GM18867 (cell line): ENCODE results near the gene NCOA6.

Experiments used
- ATAC-seq: cut with Tn5 transposase; IDR thresholded peaks from one replicate; pipeline ENCODE4 v1.9.1; 2021; ENCODE audit warnings: mild to moderate bottlenecking, moderate library complexity; ENCODE audit not compliant: unreplicated experiment

The NCOA6 gene

DNA sequence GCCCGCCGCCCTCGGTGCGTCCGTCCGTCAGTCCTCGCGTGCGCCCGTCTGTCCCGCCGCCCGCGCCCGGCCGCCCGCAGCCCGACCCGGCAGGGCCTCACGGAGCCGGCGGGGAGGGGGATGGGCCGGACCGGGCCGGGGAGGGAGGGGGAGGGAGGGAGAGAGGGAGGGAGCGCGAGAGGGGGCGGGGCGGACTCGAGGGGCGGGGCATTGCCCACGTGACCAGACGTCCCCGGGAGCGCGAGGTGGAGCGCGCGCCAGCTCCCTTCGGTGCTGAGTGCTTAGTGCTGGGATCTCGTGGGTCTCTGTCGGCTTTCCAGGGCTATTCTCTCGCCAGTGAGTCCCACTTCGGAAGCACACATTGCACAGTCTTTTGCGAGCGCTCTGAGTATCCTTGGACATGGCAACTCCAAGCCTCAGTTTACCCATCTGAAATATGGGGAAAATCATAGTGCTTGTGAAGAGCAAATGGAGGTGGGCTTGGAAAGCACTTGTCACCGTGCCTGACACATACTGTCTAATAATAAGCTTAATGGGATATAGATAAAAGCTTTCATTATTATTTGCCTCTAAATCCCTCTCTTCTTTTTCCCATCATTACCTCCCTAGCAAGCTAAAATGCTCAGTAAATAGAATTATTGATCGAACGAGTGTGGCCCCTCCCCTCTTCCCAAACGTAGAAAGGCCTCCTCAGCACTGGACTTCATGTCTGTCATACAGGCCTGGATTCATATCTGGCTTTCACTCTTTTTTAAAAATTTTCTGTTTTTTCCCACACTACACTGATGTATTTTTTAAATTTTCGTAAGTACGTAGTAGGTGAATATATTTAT lies at the start of gene NCOA6:
Gene NCOA6 (minus strand): TSS at position 122 of the 833 bp plus-strand sequence. CDS start 43,296 bp downstream, outside the sequence.
- peak; percentile 50 for ATAC-seq

DNA sequence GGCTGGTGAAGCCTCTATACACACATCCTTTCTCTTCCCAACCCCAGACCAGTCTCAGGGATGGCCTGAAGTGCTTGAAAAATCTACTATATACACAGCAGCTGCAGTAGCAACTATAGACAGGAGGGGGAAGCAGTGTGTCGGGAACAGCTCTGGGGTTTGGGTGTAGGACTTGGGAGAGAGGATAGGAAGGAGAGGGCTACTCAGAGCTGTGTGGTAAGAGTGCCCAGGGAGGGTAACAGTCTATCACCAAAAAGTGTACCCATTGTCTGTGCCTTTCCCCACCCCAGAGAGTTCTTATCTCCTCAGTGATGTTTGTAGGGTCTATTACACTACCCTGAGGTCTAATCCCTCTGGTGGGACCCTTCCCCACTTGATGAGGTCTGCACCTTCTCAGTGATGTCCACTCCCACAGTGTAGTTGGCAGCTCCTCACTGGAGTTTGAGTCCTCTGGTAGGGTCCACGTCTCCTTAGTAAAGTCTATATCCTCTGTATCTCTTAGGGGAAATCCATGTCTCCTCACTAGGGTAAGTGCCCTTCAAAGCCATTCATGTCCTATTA lies 48.7 kb upstream of the NCOA6 start:
- ATAC-seq = no peak

DNA sequence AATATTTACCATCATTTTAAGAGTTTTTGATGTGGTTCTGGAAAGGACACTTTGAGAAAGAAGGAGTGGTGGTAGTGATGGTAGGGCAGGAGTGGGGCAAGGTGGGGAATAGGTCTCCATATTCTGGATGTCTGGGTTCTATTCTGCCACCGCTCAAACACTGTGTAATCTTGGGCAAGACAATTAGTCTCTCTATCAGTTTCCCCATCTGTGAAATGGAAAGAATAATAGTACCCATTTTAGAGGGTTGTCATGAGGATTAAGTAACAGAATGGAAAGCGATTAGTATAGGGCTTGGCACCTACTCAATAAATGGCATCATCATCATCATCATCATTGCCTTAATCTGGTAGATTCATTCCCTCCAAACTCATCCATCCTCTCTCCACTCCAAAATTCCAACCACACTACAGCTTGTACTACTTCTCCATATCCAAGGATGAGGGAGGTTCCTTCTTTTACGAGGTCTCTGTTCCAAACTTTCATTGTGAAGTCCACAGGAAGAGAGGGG lies 48.2 kb upstream of the NCOA6 start:
- no peak for ATAC-seq

DNA sequence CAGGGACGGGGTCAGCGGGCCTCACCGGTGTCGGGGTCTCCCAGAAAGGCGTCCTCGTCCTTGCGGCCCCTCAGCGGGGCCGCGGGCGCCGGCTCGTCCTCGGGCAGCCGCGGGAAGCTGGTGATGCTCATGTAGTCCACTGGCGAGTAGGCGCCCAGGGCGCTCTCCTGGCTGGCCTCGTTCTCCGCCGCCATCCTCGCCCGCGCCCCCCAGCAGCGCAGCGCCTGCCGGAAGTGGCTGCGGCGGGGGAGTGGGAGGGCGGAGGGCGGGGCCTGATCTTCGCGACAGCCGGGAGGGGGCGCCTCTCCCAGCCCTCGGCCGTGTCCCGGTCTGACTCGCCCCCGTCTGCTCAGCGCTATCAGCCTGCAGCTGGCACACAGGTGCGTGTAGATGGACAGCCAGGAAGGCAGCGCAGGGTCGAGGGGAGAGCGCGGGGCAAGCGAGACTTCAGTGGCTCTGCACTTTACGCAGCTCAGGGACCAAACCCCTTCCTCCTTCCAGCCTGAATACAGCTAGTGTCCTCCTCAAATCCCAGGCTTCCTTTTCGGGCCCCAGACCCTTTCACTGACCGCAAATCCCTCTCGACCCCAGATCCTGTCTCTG lies 47.3 kb upstream of the NCOA6 start, which contains the start of gene GGT7:
Gene GGT7 (minus strand): TSS at position 235 of the 603 bp plus-strand sequence. CDS start 41 bp downstream, at position 194.
- peak; percentile 40 for ATAC-seq

GRCh38 chr20:34871966-34872621 lies 46.6 kb upstream of the NCOA6 start:
- ATAC-seq = no peak

GRCh38 chr20:34871320-34871926 lies 46.0 kb upstream of the NCOA6 start:
- ATAC-seq = no peak

DNA sequence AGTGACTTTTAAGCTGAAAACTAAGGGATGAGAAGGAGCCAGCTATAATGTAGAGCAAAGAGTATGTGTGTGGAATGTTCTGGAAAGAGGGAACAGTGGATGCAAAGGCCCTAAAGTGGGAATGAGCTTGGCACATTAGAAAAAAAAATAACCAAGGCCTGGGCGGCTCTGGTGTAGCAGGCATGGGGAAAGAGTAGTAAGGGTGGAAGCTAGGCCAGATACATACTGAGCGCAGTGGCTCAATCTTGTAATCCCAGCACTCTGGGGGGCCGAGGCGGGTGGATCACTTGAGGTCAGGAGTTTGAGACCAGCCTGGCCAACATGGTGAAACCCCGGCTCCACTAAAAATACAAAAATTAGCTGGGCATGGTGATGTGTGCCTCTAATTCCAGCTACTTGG lies 38.8 kb upstream of the NCOA6 start:
- ATAC-seq = no peak

DNA sequence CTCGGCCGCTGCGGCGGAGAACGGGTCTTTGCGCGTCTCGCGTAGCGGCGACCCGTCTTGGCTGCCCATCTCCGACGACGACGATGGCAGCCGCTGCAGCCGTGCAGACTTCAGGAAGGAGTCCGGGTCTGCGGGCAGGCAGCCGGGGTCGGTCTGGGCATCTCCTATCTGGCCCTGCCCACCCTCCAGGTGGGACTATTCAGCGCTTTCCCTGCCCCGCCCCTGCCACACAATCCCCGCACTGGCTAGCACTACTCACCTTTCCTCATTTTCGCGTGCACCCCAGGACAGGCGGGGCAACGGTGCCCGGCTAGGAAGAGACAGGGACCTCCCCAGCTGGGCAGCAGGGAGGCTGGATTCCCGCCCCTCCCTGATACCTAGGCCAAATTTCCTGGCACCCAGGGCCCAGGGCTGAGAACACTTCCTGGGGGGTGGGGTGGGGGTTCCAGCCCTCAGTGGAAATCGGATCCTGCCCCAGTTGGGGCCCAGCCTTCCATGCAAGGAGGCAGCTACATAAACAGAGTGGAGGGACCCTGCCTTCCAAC lies 38.0 kb upstream of the NCOA6 start:
- ATAC-seq = no peak

- ATAC-seq = no peak
Observed at GRCh38 chr20:34862724-34863123, 37.3 kb upstream of the NCOA6 start.

- ATAC-seq = no peak
Observed at GRCh38 chr20:34861386-34862084, 36.1 kb upstream of the NCOA6 start.

DNA sequence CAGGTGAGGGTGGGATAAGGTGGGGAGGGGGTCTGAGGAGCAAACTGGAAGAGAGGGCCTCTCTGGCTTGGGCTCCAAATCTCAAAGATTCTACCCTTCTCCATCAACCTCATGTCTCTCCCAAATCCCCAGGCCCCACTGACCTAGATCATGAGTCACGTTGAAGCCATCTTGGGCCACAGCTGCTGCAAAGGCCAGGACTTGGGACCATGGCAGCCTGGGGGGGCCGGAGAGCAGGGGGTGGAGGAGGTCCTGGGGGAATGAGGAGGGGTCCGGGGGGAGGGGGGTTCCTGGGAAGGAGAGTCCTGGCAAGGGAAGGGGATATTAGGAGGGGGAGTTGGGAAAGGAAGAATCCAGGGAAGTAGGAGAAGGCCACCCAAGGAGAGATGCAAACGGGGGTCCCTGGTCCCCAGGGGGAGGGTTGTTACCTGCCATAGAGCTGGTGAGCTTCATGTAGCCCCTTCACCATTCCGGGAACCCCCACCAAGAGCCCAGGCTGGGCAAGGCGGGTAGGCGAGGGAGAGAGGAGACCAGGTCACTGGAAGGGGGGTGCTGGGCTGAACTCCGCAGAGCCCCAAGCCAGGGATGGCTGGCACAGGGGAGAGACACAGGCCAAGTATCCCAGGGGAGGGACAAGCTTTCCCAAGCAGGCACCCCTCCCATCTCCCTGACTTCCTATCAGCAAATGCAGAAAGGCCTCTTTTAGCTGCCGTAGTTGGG lies 34.5 kb upstream of the NCOA6 start:
- no peak for ATAC-seq

DNA sequence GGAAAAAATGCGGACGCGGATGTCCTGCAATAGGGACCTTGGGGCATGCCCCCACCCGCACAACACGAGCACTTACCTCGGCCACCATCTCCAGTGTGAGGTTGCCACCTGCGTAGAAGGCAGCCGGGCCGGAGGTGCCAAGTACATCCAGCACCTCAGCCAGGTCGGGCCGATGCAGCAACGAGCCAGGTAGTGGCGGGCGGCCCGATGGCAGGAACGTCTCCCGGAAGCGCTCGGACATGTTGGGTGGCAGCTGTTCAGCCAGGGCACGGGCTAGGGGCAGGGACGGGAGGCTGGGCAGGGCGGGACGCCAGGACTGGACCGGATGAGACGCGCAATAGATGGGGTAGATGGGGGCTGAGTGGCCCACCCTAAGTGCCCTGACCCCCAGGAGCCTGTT lies 33.9 kb upstream of the NCOA6 start:
- ATAC-seq = no peak

- no peak for ATAC-seq
Observed at GRCh38 chr20:34852298-34852697, 26.8 kb upstream of the NCOA6 start.

DNA sequence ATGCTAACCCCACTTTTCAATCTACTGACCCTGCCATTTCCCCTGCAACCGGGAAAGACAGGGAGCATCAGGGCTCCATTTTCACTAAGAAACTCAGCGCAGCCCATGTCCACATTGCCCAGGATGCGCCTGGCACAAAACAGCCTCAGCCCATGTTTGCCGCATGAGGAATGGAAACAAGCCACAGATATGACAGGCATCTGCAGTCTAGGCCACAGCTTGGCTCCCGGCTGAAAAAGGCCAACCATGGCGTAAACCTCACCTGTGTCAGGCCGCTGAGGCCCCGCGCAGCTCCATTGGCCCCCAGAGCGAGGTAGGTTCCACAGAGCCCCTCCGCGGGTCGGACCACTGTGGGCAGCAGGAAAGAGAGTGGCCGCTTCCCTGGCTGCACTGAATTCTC lies 25.5 kb upstream of the NCOA6 start:
- ATAC-seq = no peak

- ATAC-seq = no peak
Observed at GRCh38 chr20:34849778-34850177, 24.3 kb upstream of the NCOA6 start.

- ATAC-seq = no peak
Observed at GRCh38 chr20:34848597-34848996, 23.1 kb upstream of the NCOA6 start.

DNA sequence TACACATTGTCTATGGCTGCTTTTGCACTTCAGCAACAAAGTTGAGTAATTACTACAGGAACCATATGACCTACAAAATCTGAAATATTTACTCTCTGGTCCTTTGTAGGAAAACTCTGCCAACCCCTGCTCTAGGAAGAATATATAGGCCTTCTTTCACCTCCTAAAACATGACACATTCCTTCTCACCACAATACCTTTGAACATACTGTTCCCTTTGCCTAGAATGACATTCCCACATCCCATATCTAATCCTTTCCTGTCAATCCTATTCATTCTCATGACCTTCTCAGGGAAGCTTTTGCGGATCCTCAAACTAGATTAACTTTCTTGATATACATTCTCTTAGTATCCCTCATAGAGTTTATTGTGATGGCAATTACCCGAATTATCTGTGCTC lies 18.0 kb upstream of the NCOA6 start:
- no peak for ATAC-seq

DNA sequence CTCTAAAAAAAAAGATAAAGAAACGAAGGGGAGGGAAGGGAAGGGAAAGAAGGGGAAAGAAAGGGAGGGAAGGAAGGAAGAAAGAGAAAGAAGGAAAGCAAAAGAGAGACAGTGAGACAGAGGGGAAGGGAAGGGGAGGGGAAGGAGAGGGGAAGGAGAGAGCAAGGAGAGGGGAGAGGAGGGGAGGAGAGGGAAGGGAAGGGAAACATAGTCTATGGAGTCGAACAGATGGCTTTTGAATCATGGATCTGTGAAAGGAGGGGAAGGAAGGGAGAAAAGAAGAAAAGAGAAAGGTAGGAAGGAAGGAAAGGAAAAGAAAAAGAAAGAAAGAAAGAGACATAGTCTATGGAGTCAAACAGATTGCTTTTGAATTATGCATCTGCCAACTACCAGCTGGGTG lies 16.7 kb upstream of the NCOA6 start:
- no peak for ATAC-seq

GRCh38 chr20:34834459-34834893 lies 9.0 kb upstream of the NCOA6 start:
- ATAC-seq = no peak
